OCI-LY7 (cell line): ENCODE measurements around the gene CARD14.

Experiments
- EZH2phosphoT487 ChIP-seq: fragments of 200-600 bp; sonication (generic); IDR thresholded peaks from 2 replicates; pipeline ENCODE4 v1.6.1; 2018; ENCODE audit warnings: low read depth, borderline replicate concordance, mild to moderate bottlenecking, mixed run types, antibody characterized with exemption, low read length, moderate library complexity, mixed read lengths
- TF ChIP-seq, protein P1 (sequence below): fragments of 200-600 bp; sonication (generic); conservative IDR thresholded peaks from 2 replicates; pipeline ENCODE4 v1.5.1; 2014; ENCODE audit warnings: mild to moderate bottlenecking, antibody characterized with exemption, low read length, moderate library complexity, mixed read lengths

DNA sequence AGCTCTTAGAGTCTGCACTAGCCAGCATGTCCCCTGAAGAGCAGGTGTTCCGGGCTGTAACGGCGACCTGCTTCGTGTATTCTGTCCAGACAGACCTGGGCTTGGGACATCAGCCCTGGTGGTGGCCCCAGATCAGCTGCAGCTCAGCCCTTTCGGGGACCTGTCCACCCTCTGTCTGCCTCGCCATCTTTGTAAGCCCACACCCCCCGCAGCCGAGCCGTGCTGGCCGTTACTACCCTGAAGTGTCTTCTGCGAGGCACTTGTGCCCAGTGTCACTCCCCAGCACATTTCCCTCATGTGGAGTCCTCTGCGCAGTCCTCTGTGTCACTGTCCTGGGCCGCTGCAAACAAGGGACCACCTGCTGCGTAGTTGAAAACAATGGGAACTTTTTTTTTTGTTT is 10.4 kb downstream of the CARD14 start:
- TF ChIP-seq, protein P1, sequence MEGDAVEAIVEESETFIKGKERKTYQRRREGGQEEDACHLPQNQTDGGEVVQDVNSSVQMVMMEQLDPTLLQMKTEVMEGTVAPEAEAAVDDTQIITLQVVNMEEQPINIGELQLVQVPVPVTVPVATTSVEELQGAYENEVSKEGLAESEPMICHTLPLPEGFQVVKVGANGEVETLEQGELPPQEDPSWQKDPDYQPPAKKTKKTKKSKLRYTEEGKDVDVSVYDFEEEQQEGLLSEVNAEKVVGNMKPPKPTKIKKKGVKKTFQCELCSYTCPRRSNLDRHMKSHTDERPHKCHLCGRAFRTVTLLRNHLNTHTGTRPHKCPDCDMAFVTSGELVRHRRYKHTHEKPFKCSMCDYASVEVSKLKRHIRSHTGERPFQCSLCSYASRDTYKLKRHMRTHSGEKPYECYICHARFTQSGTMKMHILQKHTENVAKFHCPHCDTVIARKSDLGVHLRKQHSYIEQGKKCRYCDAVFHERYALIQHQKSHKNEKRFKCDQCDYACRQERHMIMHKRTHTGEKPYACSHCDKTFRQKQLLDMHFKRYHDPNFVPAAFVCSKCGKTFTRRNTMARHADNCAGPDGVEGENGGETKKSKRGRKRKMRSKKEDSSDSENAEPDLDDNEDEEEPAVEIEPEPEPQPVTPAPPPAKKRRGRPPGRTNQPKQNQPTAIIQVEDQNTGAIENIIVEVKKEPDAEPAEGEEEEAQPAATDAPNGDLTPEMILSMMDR = no peak
- TF ChIP-seq EZH2phosphoT487 = no peak
